Measurements from ENCODE around the gene MRPL27.
A peak's percentile ranks its signal among the peaks of the same experiment; 100 is the strongest.

Gene MRPL27

GRCh38 chr17:50382931-50383330, 9.9 kb upstream of the MRPL27 start:
- DNase-seq, result no peak

GRCh38 chr17:50381920-50382319, 8.9 kb upstream of the MRPL27 start:
- no peak for DNase-seq

GRCh38 chr17:50381260-50381815, 8.4 kb upstream of the MRPL27 start:
- no peak for DNase-seq

GRCh38 chr17:50380369-50381259, 7.6 kb upstream of the MRPL27 start:
- no peak for DNase-seq

GRCh38 chr17:50379351-50380132, 6.6 kb upstream of the MRPL27 start:
- DNase-seq, result no peak

- DNase-seq, result no peak
These were observed 3.0 kb upstream of the MRPL27 start for GRCh38 chr17:50375858-50376538.

GRCh38 chr17:50373705-50374104, 721 bp upstream of the MRPL27 start:
- DNase-seq, result no peak

GRCh38 chr17:50372222-50372757, 694 bp downstream of the MRPL27 start:
- DNase-seq, result no peak

GRCh38 chr17:50371526-50371925, 1.5 kb downstream of the MRPL27 start:
- DNase-seq, result no peak

- no peak for DNase-seq
These were observed 2.9 kb downstream of the MRPL27 start for GRCh38 chr17:50370052-50370451.

GRCh38 chr17:50367401-50367800, 5.6 kb downstream of the MRPL27 start:
- DNase-seq, result no peak

- no peak for DNase-seq
These were observed 7.2 kb downstream of the MRPL27 start for GRCh38 chr17:50365649-50366393.

- no peak for DNase-seq
These were observed 7.8 kb downstream of the MRPL27 start for GRCh38 chr17:50365165-50365564.

- DNase-seq, result no peak
These were observed 8.3 kb downstream of the MRPL27 start for GRCh38 chr17:50364715-50365114.

- DNase-seq, result no peak
These were observed 8.9 kb downstream of the MRPL27 start for GRCh38 chr17:50364061-50364458.

GRCh38 chr17:50363217-50364060, 9.5 kb downstream of the MRPL27 start:
- no peak for DNase-seq

GRCh38 chr17:50362661-50363060, 10.3 kb downstream of the MRPL27 start:
- DNase-seq, result no peak

GRCh38 chr17:50361561-50362480, 11.2 kb downstream of the MRPL27 start:
- DNase-seq, result peak in 3 of 4 experiments; percentile 10 to 34 (median 15)

GRCh38 chr17:50360486-50361115, 12.4 kb downstream of the MRPL27 start:
- DNase-seq, result no peak

All from activated CD4-positive, CD25-positive, alpha-beta regulatory T cell (primary cell).